GM21515 (cell line): ENCODE results near the gene KCNJ14.

Experiments
- ATAC-seq: cut with Tn5 transposase; IDR thresholded peaks from one replicate; pipeline ENCODE4 v1.9.1; 2021; ENCODE audit not compliant: unreplicated experiment

KCNJ14 gene

DNA sequence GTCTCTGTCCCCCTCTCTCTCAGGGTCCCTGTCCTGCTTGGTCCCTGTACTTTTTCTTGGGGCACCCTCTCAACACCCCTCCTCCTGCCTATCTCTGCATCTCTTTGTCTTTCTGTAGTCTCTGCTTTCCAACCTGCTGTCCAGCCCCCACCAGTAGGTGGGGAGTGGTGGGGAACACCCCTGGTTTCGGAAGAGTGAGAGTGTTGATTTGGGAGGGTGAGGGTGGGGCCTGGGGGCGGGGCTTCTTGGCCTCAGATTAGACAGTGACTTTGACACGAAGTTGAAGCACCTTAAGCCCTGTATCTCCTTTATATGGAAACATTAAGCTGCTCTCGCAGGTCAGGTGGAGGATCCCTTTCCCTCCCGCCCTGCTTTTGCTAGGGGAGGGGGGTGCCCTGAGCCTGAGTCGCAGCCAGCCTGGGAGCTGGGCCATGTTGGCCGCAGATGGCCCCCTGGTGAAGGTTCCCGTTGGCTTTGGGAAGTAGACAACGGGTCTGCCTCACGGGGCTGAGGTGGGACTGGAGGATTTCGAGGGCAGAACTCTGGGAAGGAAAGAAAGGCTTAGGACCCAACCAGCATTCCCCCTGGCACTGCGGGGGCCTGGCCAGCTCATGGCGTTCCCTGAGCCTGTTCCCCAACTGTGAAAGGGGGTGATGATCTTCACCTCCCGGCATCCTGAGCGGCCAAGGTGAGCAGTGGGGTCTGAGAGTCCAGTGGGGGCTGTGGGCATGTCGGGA, at the start of gene KCNJ14:
Gene KCNJ14, plus strand, starts transcription at position 404 of the 737 bp plus-strand sequence. CDS start 6,151 bp downstream, outside the sequence.
- ATAC-seq, result no peak

DNA sequence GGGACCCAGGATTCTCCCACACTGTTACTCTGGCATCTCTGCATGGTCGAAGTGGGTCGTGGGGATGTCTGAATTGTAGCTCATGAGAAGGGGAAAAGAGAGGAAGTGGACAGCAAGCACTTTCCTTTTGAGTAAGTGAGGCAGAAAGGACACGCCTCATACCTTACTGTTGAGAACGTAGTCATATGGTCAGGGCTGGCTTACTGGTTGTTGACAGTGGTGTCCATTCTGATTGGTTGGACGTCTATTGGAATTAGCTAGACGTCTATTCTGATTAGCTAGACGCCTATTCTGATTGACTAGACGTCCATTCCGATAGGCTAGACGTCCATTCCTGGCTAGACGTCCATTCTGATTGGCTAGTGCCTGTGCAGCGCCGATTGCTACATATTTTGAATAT, 49.5 kb upstream of the KCNJ14 start:
- no peak for ATAC-seq

DNA sequence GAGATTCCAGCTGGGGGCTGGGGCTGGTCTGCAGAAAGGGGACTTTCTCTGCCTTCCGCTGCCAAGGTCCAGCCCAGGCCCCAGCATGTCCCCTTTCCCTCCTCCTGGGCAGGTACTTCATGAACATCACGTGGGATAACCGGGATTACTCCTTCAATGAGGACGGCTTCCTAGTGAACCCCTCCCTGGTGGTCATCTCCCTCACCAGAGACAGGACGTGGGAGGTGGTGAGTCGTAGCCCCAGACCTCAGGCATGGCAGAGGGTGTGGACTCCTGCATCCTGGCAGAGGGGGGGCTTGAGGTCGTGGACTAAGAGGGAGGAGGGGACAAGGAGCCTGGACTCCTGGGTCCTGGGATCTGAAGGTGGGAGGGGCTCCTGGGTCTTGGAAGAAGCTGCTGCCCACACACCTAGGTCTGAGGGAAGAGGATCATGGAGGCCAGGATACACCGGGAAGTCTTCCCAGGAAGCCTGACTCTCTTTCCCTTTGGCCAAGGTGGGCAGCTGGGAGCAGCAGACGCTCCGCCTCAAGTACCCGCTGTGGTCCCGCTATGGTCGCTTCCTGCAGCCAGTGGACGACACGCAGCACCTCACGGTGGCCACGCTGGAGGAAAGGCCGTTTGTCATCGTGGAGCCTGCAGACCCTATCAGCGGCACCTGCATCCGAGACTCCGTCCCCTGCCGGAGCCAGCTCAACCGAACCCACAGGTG, 41.3 kb upstream of the KCNJ14 start:
- ATAC-seq, result no peak

DNA sequence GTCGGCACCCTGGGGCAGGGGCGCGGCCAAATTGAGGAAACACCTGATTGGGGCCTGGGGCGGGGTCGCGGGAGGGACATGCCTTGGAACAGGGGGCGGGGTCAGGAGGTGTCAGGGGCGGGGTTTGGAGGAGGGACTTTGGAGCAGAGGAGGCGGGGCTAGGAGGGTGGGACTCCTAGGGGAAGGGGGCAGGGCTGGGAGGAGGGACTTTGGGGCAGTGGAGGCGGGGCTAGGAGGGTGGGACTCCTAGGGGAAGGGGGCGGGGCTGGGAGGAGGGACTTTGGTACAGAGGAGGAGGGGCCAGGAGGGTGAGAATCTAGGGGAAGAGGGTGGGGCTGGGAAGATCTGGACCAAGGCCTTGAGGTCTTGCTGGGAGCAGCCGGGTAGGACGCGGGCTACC, 40.0 kb upstream of the KCNJ14 start:
- no peak for ATAC-seq

DNA sequence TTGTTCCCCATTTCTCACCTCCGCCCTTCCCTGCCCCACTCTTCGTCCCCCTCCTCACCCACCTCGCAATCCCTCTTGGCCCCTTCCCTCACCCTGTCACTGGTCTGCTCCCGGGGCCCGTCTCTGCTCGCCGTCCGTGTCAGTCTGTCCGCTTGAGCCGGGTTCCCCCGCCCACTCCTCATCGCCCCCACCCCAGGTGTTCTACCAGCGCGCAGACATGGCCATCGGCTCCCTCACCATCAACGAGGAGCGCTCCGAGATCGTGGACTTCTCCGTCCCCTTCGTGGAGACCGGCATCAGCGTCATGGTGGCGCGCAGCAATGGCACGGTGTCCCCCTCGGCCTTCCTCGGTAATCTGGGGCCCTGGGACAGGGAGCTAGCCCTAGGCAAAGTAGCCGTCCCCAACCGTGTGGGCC, 39.6 kb upstream of the KCNJ14 start:
- ATAC-seq, result no peak

DNA sequence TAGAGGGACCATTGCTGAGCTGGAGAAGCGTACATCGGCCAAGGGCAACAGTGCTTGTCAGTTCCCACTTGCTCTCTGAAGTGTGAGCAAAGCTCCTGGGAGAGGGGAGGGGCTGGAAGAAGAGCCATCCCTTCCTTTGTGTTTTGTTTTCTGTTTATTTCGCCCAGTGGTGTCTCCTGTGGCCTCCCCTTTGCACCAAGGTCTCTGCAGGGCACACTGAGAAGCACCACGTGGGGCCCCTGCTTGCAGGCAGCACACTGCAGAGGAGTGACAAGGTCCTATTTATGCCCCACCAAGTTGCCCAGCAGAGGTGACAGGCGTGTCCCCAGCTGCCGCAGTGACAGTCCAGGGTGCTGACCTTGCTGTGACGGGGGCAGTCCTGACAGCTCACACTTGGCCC, 38.0 kb upstream of the KCNJ14 start:
- no peak for ATAC-seq

DNA sequence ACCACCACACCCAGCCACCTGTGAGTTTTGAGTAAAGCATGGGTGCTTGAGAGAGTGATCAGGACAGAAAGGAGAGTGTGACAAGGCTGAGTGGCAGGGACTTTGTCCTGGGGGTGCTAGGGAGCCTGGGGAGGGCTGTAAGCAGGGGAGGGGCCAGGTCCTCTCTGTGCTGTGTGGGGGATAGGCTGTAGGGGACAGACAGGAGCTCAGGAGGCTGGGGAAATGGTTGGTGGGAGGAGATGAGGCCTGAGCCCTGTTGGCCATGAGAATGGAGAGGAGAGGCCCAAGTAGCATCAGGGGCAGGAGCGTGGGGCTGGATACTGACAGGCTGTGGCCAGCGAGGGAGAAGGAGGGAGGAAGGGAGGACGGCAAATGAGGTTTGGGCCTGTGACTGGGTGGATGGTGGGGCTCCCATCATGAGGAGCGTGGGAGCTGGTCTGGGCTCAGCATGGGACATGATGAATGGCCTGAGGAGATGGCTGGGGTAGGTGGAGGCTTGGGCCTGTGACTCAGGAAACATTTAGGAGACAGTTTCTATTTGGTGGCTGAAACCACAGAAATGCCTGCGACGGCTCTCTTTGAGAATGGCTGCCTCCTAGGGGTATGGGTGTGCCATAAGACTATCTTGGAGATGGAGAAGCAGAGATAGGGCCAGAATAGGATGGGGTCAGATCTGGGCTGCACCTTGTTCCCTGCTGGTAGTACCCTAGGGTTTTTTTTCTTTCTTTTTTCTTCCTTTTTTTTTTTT, 36.9 kb upstream of the KCNJ14 start:
- no peak for ATAC-seq

DNA sequence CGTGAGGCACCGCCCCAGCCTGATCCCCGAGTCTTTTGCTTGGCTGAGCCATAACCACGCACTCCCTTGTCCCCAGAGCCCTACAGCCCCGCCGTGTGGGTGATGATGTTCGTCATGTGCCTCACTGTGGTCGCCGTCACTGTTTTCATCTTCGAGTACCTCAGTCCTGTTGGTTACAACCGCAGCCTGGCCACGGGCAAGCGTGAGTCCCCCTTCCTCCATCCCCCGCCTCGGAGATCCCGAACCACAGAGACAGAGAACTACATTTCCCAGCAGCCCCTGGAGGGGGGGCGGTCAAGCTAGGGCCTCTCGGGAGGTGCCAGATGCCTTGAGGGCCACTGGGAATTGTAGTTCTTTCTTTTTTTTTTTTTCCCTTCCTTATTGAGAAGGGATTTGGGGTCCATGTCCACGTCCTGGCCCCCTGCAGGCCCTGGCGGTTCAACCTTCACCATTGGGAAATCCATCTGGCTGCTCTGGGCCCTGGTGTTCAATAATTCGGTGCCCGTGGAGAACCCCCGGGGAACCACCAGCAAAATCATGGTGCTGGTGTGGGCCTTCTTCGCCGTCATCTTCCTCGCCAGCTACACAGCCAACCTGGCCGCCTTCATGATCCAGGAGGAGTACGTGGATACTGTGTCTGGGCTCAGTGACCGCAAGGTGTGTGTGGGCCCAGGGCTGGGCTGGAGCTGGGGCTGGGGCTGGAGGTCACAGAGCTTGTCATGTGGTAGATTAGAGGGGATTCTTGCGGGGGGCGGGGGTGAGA, 36.0 kb upstream of the KCNJ14 start:
- ATAC-seq, result peak; percentile 70

DNA sequence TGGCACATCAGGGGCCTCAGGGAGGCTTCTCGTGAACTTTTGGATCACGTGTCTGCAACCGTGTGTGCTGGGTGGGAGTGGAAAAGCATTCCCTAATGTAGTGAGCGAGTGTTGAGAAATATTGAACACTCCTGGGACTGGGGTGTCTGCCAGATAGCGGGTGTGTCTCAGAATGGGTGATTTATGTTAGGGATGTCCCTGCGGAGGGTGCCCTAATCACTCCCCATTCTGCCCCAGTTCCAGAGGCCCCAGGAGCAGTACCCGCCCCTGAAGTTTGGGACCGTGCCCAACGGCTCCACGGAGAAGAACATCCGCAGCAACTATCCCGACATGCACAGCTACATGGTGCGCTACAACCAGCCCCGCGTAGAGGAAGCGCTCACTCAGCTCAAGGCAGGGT, 33.8 kb upstream of the KCNJ14 start:
- no peak for ATAC-seq

DNA sequence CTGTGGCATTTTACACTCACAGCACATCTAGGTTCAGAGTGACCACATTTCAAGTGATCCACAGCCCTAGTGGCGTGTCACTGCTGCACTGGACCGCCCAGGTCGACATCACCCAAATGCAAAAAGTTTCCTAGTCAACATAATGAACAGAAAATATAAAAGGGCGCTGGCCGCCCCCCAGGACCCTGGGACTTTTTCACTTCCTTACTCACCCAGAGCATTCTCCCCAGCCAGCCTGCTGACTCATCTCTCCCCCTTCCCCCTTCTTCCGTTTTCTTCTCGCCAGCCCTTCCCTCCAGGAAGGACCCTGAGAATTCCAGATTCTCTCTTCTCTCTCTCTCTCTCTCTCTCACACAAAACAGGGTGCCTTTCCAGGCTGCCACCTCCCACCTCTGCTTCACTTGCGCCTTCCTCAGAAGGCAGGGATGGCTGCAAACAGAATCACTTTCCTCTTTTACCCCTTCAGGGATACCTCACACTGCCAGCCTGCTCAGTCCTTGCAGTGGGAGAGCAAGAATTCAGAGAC, 30.6 kb upstream of the KCNJ14 start:
- ATAC-seq, result no peak

DNA sequence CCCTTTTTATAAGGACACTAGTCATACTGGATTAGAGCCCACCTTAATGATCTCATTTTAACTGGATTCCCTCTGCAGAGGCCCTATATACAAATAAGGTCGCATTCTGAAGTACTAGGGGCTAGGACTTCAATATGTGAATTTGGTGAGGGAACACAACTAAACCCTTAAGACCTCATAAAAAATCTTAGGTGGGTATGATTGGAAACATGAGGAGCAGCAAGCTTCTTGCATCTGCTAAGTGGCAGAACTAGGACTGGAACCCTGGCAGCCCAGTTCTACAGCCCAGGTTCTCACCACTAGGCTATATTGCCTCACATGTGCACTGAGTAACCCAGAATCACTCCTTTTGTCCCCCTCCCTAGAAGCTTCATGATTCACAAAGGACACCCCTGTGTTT, 26.7 kb upstream of the KCNJ14 start:
- ATAC-seq, result no peak

DNA sequence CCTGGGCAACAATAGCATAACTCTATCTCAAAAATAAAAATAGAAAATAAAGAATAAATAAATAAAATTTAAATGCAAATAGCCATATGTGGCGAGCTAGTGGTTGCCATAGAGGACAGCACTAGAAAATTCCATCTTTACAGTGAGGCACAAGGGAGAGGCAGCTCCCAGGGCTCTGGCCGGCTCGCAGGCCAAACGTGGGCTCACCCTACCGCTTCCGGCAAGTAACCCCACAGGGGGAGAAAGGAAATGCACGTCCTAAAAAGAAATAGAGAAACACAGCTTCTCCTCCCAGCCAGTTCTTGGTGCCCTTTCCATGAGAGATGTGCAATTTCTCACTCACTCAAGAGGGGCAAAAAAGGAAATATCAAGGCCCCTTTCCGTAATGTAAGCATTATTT, 22.0 kb upstream of the KCNJ14 start:
- ATAC-seq, result no peak

DNA sequence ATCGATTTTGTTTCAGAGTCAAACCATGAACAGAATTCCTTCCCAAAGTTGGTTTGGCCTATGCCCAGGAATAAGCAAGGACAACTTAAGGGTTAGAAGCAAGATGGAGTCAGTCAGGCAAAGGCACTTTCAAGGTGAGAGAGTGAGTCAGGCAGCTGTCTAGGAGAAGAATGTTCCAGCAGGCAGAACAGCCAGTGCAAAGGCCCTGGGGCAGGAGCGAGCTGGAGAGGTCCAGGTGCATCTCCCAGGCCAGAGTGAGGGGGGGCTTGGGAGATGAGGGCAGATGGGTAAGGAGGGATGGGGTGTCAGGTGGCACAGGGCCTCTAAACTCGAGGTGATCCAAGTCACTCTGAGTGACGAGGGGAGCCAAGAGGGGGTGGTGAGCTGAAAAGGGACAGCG, 18.8 kb upstream of the KCNJ14 start:
- no peak for ATAC-seq

DNA sequence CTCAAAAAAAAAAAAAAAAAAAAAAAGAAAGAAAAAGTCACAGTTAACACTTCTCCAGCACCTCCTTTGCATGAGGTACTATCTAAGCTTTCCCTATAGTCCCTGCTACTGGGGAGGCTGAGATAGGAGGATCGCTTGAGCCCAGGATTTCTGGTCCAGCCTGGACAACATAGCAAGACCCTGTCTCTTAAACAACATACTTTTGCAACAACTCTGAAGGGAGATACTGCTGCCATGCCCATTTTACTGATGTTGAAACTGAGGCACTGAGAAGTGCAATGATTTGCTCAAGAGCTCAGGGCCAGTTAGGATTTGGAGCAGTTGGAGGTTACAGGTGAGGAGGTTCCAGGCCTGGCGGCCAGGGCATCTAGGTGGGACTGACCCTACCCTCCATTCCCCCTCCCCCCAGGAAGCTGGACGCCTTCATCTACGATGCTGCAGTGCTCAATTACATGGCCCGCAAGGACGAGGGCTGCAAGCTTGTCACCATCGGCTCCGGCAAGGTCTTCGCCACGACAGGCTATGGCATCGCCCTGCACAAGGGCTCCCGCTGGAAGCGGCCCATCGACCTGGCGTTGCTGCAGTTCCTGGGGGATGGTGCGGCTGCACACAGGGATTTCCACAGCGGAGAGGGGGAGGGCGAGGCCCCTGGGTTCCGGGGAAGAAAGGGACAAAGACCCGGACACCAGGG, 13.9 kb upstream of the KCNJ14 start:
- ATAC-seq, result no peak

DNA sequence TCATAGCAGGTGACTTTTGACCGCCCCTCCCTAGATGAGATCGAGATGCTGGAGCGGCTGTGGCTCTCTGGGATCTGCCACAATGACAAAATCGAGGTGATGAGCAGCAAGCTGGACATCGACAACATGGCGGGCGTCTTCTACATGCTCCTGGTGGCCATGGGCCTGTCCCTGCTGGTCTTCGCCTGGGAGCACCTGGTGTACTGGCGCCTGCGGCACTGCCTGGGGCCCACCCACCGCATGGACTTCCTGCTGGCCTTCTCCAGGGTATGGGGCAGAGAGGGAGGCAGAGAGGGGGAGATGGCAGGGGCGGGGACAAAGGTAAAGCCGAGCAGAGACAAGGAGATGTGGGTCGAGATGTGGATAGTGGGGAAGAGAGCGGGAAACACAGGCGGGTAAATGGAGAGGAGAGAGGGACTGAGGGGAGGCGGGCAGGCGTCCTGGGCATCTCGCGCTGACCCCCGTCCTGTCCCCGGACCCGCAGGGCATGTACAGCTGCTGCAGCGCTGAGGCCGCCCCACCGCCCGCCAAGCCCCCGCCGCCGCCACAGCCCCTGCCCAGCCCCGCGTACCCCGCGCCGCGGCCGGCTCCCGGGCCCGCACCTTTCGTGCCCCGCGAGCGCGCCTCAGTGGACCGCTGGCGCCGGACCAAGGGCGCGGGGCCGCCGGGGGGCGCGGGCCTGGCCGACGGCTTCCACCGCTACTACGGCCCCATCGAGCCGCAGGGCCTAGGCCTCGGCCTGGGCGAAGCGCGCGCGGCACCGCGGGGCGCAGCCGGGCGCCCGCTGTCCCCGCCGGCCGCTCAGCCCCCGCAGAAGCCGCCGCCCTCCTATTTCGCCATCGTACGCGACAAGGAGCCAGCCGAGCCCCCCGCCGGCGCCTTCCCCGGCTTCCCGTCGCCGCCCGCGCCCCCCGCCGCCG, 13.0 kb upstream of the KCNJ14 start:
- no peak for ATAC-seq

DNA sequence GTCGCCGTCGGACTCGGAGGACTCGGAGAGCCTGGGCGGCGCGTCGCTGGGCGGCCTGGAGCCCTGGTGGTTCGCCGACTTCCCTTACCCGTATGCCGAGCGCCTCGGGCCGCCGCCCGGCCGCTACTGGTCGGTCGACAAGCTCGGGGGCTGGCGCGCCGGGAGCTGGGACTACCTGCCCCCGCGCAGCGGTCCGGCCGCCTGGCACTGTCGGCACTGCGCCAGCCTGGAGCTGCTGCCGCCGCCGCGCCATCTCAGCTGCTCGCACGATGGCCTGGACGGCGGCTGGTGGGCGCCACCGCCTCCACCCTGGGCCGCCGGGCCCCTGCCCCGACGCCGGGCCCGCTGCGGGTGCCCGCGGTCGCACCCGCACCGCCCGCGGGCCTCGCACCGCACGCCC, 12.1 kb upstream of the KCNJ14 start:
- no peak for ATAC-seq

DNA sequence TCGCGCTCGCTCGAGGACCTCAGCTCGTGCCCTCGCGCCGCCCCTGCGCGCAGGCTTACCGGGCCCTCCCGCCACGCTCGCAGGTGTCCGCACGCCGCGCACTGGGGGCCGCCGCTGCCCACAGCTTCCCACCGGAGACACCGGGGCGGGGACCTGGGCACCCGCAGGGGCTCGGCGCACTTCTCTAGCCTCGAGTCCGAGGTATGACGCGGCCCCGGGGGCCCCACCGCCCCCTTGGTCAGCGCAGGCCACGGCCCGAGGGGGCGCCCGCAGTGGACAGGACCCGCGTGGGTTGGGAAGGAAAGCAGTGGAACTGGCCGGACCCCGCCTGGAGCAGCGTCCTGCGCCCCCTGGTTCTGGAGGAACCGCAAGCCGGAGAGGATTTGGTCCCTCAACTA, 11.6 kb upstream of the KCNJ14 start:
- no peak for ATAC-seq

DNA sequence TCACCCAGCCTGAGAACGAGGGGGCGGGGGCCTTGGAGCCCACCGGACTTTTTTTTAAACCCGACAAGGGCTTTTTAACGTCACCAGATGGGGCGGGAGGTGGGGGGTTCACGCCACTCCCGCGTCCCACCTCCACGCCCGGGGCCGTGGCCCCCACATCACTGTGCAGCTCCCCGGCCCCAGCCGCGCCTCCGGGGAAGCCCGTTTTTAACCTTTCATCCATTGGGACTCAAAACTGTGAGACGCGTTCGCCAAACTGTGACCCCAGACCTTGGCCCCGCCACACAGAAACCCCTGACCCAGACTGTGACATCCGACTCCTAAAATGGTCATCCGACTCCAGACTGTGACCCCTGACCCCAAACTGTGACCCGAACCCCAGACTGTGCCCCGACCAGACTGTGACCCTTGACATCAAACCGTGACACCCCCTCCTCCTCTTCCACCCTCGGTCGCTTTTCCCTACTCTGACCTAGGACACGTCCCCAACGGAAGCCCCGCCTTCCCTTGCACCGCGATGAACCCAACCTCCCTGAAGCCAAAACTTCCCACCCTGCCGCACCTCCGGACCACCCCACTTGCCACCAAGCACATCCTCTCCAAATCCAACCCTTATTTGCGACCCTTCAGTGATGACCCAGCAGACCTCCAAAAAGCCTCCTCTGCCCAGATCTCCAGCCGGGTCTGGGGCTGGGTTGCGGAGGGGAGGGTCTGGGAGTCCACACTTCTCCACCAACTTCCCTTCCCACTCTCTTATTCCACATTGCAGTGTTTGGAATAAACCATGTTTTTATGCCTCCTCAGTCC, 11.0 kb upstream of the KCNJ14 start:
- ATAC-seq, result no peak

DNA sequence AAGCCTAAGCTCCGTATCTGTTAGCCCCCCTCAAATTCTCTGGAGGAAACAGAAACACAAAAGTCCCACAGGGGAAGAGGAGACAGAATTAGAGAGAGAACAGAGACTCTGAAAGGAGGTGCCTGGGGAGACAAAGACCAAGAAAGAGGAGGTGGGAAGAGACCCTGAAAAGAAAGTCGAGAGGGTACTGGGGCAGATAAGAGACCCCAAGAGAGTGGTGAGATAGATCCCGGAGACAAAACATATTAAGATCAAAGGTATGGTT, 10.5 kb upstream of the KCNJ14 start:
- no peak for ATAC-seq
